Measurements from ENCODE around the gene ZBTB20. TPM values are rescaled to one million over a fixed set of nuclear protein-coding genes. Genes with fewer than 3 reads are reported as not detected.

ZBTB20 gene
- total and polyA plus RNA-seq, 3 experiments from 2014 or later: 6.3 to 25.6 (median 6.5) TPM

- POLR2A ChIA-PET: interaction anchor here (0.6 kb wide), 1 partner anchor 110 kb away, joined by 7 read pairs; no protein-coding TSS in a partner anchor
- H3K4me3 Mint-ChIP-seq: no peak overlapping the region
- H3K9me3 Mint-ChIP-seq: no peaks in the 10 kb centered on the region
- no peak overlapping the region for H3K27ac ChIP-seq (ENCODE audit: low read depth, low read length)
- H3K4me1 Mint-ChIP-seq: peaks cover 0 to 13% (median 11%) of the 10 kb centered on the region in 3 donors
- H3K36me3 ChIP-seq (ENCODE audit: insufficient read depth, low read length): no peaks in the 10 kb centered on the region
- no peaks in the 10 kb centered on the region for H3K4me1 ChIP-seq (ENCODE audit: insufficient read depth, low read length)
- no peak overlapping the region for H3K4me3 ChIP-seq (ENCODE audit: low read length)
- no peaks in the 10 kb centered on the region for H3K27me3 Mint-ChIP-seq
- H3K36me3 Mint-ChIP-seq: peaks cover under 1 to 12% (median 10%) of the 10 kb centered on the region in 3 donors
- no peak overlapping the region for H3K27ac Mint-ChIP-seq
- CTCF ChIA-PET: interaction anchor here (0.9 kb wide), 1 partner anchor 17 kb away, joined by 3 read pairs; no protein-coding TSS in a partner anchor
- no peak for DNase-seq
- no peaks in the 10 kb centered on the region for H3K9me3 ChIP-seq (ENCODE audit: low read length)
- H3K27me3 ChIP-seq (ENCODE audit: insufficient read depth, low read length, poor library complexity, severe bottlenecking): no peaks in the 10 kb centered on the region
Measured at GRCh38 chr3:114697401-114697800, 449.7 kb downstream of the ZBTB20 start.

- Mint-ChIP-seq H3K27me3 (no peaks in the 10 kb centered on the region), H3K4me3 (no peak overlapping the region), H3K9me3 (no peaks in the 10 kb centered on the region), H3K4me1 (peaks cover 0 to 23% (median 19%) of the 10 kb centered on the region in 3 donors), H3K36me3 (peaks cover 5 to 15% (median 15%) of the 10 kb centered on the region in 3 donors), H3K27ac (no peak overlapping the region)
- Histone ChIP-seq H3K27ac (ENCODE audit: low read depth, low read length) (no peak overlapping the region), H3K4me3 (ENCODE audit: low read length) (no peak overlapping the region), H3K9me3 (ENCODE audit: low read length) (no peaks in the 10 kb centered on the region), H3K4me1 (ENCODE audit: insufficient read depth, low read length) (no peaks in the 10 kb centered on the region), H3K36me3 (ENCODE audit: insufficient read depth, low read length) (no peaks in the 10 kb centered on the region), H3K27me3 (ENCODE audit: insufficient read depth, low read length, poor library complexity, severe bottlenecking) (no peaks in the 10 kb centered on the region)
- DNase-seq: no peak
- ChIA-PET POLR2A (no interaction called here), CTCF (no interaction called here)
Measured at GRCh38 chr3:114694251-114694650, 452.8 kb downstream of the ZBTB20 start.

GRCh38 chr3:114691871-114692270 lies 455.2 kb downstream of the ZBTB20 start:
- Mint-ChIP-seq H3K4me3 (no peak overlapping the region), H3K4me1 (peaks cover 0 to 35% (median 19%) of the 10 kb centered on the region in 3 donors), H3K36me3 (peaks cover 5 to 18% (median 12%) of the 10 kb centered on the region in 3 donors), H3K27ac (peak overlapping the region in 1 of 8 donors; percentile 29), H3K9me3 (no peaks in the 10 kb centered on the region), H3K27me3 (no peaks in the 10 kb centered on the region)
- H3K36me3 ChIP-seq (ENCODE audit: insufficient read depth, low read length): no peaks in the 10 kb centered on the region
- no peak for DNase-seq
- H3K27ac ChIP-seq (ENCODE audit: low read depth, low read length): no peak overlapping the region
- ChIA-PET CTCF (no interaction called here), POLR2A (no interaction called here)
- H3K4me1 ChIP-seq (ENCODE audit: insufficient read depth, low read length): no peaks in the 10 kb centered on the region
- H3K9me3 ChIP-seq (ENCODE audit: low read length): no peaks in the 10 kb centered on the region
- no peaks in the 10 kb centered on the region for H3K27me3 ChIP-seq (ENCODE audit: insufficient read depth, low read length, poor library complexity, severe bottlenecking)
- no peak overlapping the region for H3K4me3 ChIP-seq (ENCODE audit: low read length)

- no peaks in the 10 kb centered on the region for H3K4me1 ChIP-seq (ENCODE audit: insufficient read depth, low read length)
- DNase-seq: no peak
- no peaks in the 10 kb centered on the region for H3K27me3 ChIP-seq (ENCODE audit: insufficient read depth, low read length, poor library complexity, severe bottlenecking)
- H3K27ac ChIP-seq (ENCODE audit: low read depth, low read length): no peak overlapping the region
- H3K4me3 ChIP-seq (ENCODE audit: low read length): no peak overlapping the region
- no peaks in the 10 kb centered on the region for H3K27me3 Mint-ChIP-seq
- peaks cover 4 to 38% (median 24%) of the 10 kb centered on the region in 3 donors for H3K4me1 Mint-ChIP-seq
- ChIA-PET CTCF (no interaction called here), POLR2A (no interaction called here)
- H3K27ac Mint-ChIP-seq: peak overlapping the region in 1 of 8 donors; percentile 2
- H3K36me3 Mint-ChIP-seq: peaks cover 5 to 18% (median 12%) of the 10 kb centered on the region in 3 donors
- no peak overlapping the region for H3K4me3 Mint-ChIP-seq
- no peaks in the 10 kb centered on the region for H3K36me3 ChIP-seq (ENCODE audit: insufficient read depth, low read length)
- no peaks in the 10 kb centered on the region for H3K9me3 ChIP-seq (ENCODE audit: low read length)
- no peaks in the 10 kb centered on the region for H3K9me3 Mint-ChIP-seq
Measured at GRCh38 chr3:114690911-114691310, 456.2 kb downstream of the ZBTB20 start.

GRCh38 chr3:114687151-114687550 lies 459.9 kb downstream of the ZBTB20 start:
- H3K9me3 Mint-ChIP-seq: no peaks in the 10 kb centered on the region
- CTCF ChIA-PET: no interaction called here

GRCh38 chr3:114686621-114687020 lies 460.5 kb downstream of the ZBTB20 start:
- Mint-ChIP-seq H3K36me3 (peaks cover 0 to 10% (median 0%) of the 10 kb centered on the region in 3 donors), H3K4me3 (no peak overlapping the region), H3K27ac (peak overlapping the region in 3 of 8 donors; percentile 12 to 35 (median 25)), H3K4me1 (peaks cover 4 to 22% (median 6%) of the 10 kb centered on the region in 3 donors), H3K9me3 (no peaks in the 10 kb centered on the region), H3K27me3 (no peaks in the 10 kb centered on the region)
- Histone ChIP-seq H3K27ac (ENCODE audit: low read depth, low read length) (no peak overlapping the region), H3K27me3 (ENCODE audit: insufficient read depth, low read length, poor library complexity, severe bottlenecking) (no peaks in the 10 kb centered on the region), H3K36me3 (ENCODE audit: insufficient read depth, low read length) (no peaks in the 10 kb centered on the region), H3K9me3 (ENCODE audit: low read length) (no peaks in the 10 kb centered on the region), H3K4me1 (ENCODE audit: insufficient read depth, low read length) (no peaks in the 10 kb centered on the region), H3K4me3 (ENCODE audit: low read length) (no peak overlapping the region)
- ChIA-PET POLR2A (no interaction called here), CTCF (no interaction called here)
- DNase-seq: no peak

More at GRCh38 chr3:114687151-114687550, 459.9 kb downstream of the ZBTB20 start:
- H3K36me3 Mint-ChIP-seq: peaks cover 2 to 12% (median 2%) of the 10 kb centered on the region in 3 donors
- no peaks in the 10 kb centered on the region for H3K4me1 ChIP-seq (ENCODE audit: insufficient read depth, low read length)
- no peaks in the 10 kb centered on the region for H3K27me3 Mint-ChIP-seq
- DNase-seq: no peak
- no peaks in the 10 kb centered on the region for H3K36me3 ChIP-seq (ENCODE audit: insufficient read depth, low read length)
- H3K4me3 ChIP-seq (ENCODE audit: low read length): no peak overlapping the region
- peaks cover 4 to 26% (median 11%) of the 10 kb centered on the region in 3 donors for H3K4me1 Mint-ChIP-seq
- no peak overlapping the region for H3K4me3 Mint-ChIP-seq
- no peak overlapping the region for H3K27ac Mint-ChIP-seq
- H3K27ac ChIP-seq (ENCODE audit: low read depth, low read length): no peak overlapping the region
- no peaks in the 10 kb centered on the region for H3K9me3 ChIP-seq (ENCODE audit: low read length)
- no peaks in the 10 kb centered on the region for H3K27me3 ChIP-seq (ENCODE audit: insufficient read depth, low read length, poor library complexity, severe bottlenecking)
- POLR2A ChIA-PET: no interaction called here

GRCh38 chr3:114685161-114685560 lies 461.9 kb downstream of the ZBTB20 start:
- Histone ChIP-seq H3K27ac (ENCODE audit: low read depth, low read length) (no peak overlapping the region), H3K4me3 (ENCODE audit: low read length) (no peak overlapping the region), H3K27me3 (ENCODE audit: insufficient read depth, low read length, poor library complexity, severe bottlenecking) (no peaks in the 10 kb centered on the region), H3K4me1 (ENCODE audit: insufficient read depth, low read length) (no peaks in the 10 kb centered on the region), H3K9me3 (ENCODE audit: low read length) (no peaks in the 10 kb centered on the region), H3K36me3 (ENCODE audit: insufficient read depth, low read length) (no peaks in the 10 kb centered on the region)
- DNase-seq: no peak
- H3K4me1 Mint-ChIP-seq: peaks cover 4 to 22% (median 6%) of the 10 kb centered on the region in 3 donors
- no peak overlapping the region for H3K4me3 Mint-ChIP-seq
- H3K9me3 Mint-ChIP-seq: peaks cover 0 to 5% (median 2%) of the 10 kb centered on the region in 5 donors
- H3K27me3 Mint-ChIP-seq: no peaks in the 10 kb centered on the region
- ChIA-PET POLR2A (no interaction called here), CTCF (no interaction called here)
- no peak overlapping the region for H3K27ac Mint-ChIP-seq
- peaks cover 0 to 13% (median 5%) of the 10 kb centered on the region in 3 donors for H3K36me3 Mint-ChIP-seq

- H3K27ac ChIP-seq (ENCODE audit: low read depth, low read length): no peak overlapping the region
- POLR2A ChIA-PET: no interaction called here
- no peak overlapping the region for H3K4me3 Mint-ChIP-seq
- no peaks in the 10 kb centered on the region for H3K9me3 ChIP-seq (ENCODE audit: low read length)
- CTCF ChIA-PET: interaction anchor here (1.2 kb wide), 1 partner anchor 17 kb away, joined by 3 read pairs; no protein-coding TSS in a partner anchor
- H3K9me3 Mint-ChIP-seq: peaks cover 1 to 5% (median 4%) of the 10 kb centered on the region in 5 donors
- H3K36me3 ChIP-seq (ENCODE audit: insufficient read depth, low read length): no peaks in the 10 kb centered on the region
- H3K27me3 Mint-ChIP-seq: no peaks in the 10 kb centered on the region
- no peaks in the 10 kb centered on the region for H3K27me3 ChIP-seq (ENCODE audit: insufficient read depth, low read length, poor library complexity, severe bottlenecking)
- peaks cover 0 to 2% (median 0%) of the 10 kb centered on the region in 3 donors for H3K4me1 Mint-ChIP-seq
- H3K4me1 ChIP-seq (ENCODE audit: insufficient read depth, low read length): no peaks in the 10 kb centered on the region
- peaks cover 0 to 18% (median 15%) of the 10 kb centered on the region in 3 donors for H3K36me3 Mint-ChIP-seq
- H3K27ac Mint-ChIP-seq: no peak overlapping the region
- no peak overlapping the region for H3K4me3 ChIP-seq (ENCODE audit: low read length)
- DNase-seq: no peak
Measured at GRCh38 chr3:114680299-114680698, 466.8 kb downstream of the ZBTB20 start.
